Measurements from ENCODE around the gene WNT2.

The WNT2 gene

DNA sequence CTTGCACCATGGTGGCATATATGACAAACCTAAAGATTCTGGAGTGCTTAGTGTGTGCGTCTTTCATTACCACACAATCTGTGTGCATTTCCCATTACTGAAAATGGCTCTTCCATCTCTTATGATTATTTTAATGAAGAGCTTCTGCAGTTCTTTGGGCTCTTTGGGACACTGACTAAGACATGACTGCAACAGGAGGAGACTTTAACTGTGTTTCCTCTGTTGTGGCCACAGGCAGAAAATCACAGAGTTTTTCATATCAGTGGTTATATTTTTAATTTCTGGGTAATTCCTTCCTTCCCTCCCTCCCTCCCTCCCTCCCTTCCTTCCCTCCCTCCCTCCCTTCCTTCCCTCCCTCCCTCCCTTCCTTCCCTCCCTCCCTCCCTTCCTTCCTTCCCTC is 58.1 kb downstream of the WNT2 start:
- H3K27me3 ChIP-seq (ENCODE audit: control insufficient read depth, insufficient read depth, low read length), result no peaks in the 10 kb centered on the region
- H3K4me3 ChIP-seq (ENCODE audit: low read depth, low read length), result no peak overlapping the region
- TF ChIP-seq CTCF (IDR thresholded peaks at IDR 0.05), result no peak
- no peaks in the 10 kb centered on the region for H3K36me3 ChIP-seq (ENCODE audit: control insufficient read depth, insufficient read depth, low read length)
- no peaks in the 10 kb centered on the region for H3K4me1 ChIP-seq
- H3K79me2 ChIP-seq, result no peaks in the 10 kb centered on the region
- no peak overlapping the region for H2AFZ ChIP-seq
- H3K4me2 ChIP-seq (ENCODE audit: low read length), result no peak overlapping the region
- H3K27ac ChIP-seq, result no peak overlapping the region
- H3K9me3 ChIP-seq (ENCODE audit: control insufficient read depth, low read length), result no peaks in the 10 kb centered on the region
- H3K9ac ChIP-seq, result no peak overlapping the region

- Histone ChIP-seq H3K4me3 (ENCODE audit: low read depth, low read length) (no peak overlapping the region), H3K79me2 (no peaks in the 10 kb centered on the region), H3K4me1 (no peaks in the 10 kb centered on the region), H3K27ac (no peak overlapping the region), H3K9me3 (ENCODE audit: control insufficient read depth, low read length) (no peaks in the 10 kb centered on the region), H3K36me3 (ENCODE audit: control insufficient read depth, insufficient read depth, low read length) (no peaks in the 10 kb centered on the region), H3K4me2 (ENCODE audit: low read length) (no peak overlapping the region), H3K27me3 (ENCODE audit: control insufficient read depth, insufficient read depth, low read length) (no peaks in the 10 kb centered on the region), H2AFZ (no peak overlapping the region), H3K9ac (no peak overlapping the region)
- no peak for TF ChIP-seq CTCF (IDR thresholded peaks at IDR 0.05)
Measured at GRCh38 chr7:117262546-117262945, 60.3 kb downstream of the WNT2 start.

DNA sequence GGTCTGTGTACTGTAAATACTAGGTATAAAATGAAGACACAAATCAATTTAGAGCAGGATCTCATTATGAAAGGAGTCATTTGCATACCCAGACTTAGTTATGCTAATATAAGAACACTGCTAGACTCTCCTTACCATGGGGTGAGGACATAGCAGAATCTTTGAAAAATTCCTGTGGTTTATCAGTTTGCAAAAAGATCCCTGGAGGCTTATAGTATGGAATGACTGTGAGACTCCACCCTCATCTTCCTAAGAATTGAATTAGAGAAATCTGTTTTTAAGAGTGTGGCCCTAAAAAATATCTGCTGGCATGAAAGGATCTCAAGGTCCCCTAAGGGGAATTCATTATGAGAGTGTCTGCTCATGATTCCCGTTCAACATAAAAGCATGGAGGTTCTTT is 63.2 kb downstream of the WNT2 start:
- TF ChIP-seq CTCF (IDR thresholded peaks at IDR 0.05), result no peak
- Histone ChIP-seq H3K27me3 (ENCODE audit: control insufficient read depth, insufficient read depth, low read length) (no peaks in the 10 kb centered on the region), H3K4me3 (ENCODE audit: low read depth, low read length) (no peak overlapping the region), H2AFZ (no peak overlapping the region), H3K36me3 (ENCODE audit: control insufficient read depth, insufficient read depth, low read length) (no peaks in the 10 kb centered on the region), H3K4me1 (no peaks in the 10 kb centered on the region), H3K27ac (no peak overlapping the region), H3K79me2 (no peaks in the 10 kb centered on the region), H3K9me3 (ENCODE audit: control insufficient read depth, low read length) (no peaks in the 10 kb centered on the region), H3K4me2 (ENCODE audit: low read length) (no peak overlapping the region), H3K9ac (no peak overlapping the region)

GRCh38 chr7:117251687-117252086 is 71.2 kb downstream of the WNT2 start:
- Histone ChIP-seq H3K9me3 (ENCODE audit: control insufficient read depth, low read length) (no peaks in the 10 kb centered on the region), H3K36me3 (ENCODE audit: control insufficient read depth, insufficient read depth, low read length) (no peaks in the 10 kb centered on the region), H3K79me2 (no peaks in the 10 kb centered on the region), H3K9ac (no peak overlapping the region), H2AFZ (no peak overlapping the region), H3K4me1 (no peaks in the 10 kb centered on the region), H3K4me2 (ENCODE audit: low read length) (no peak overlapping the region), H3K4me3 (ENCODE audit: low read depth, low read length) (no peak overlapping the region), H3K27ac (no peak overlapping the region), H3K27me3 (ENCODE audit: control insufficient read depth, insufficient read depth, low read length) (no peaks in the 10 kb centered on the region)
- TF ChIP-seq CTCF (IDR thresholded peaks at IDR 0.05), result no peak

DNA sequence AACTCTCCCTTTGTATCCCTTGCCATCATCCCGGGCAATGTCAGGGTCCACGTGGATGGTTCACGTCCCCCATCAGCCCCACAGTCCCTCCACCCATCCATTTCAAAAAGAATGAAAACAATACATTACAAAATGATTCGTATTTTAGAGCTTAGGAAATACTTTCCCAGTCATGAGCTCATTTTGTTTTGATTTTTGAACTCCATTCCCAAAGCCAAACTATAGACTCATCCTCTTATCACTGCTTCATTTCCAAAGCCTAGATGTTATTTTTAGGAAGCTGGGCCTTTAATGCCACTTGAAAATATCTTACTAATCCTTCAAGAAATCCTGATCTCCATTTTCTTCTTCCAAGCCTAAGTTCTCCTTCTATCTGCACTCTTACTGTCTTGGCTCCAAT is 72.1 kb downstream of the WNT2 start:
- no peak for TF ChIP-seq CTCF (IDR thresholded peaks at IDR 0.05)
- H3K9ac ChIP-seq, result no peak overlapping the region
- no peaks in the 10 kb centered on the region for H3K4me1 ChIP-seq
- no peak overlapping the region for H3K27ac ChIP-seq
- H3K4me3 ChIP-seq (ENCODE audit: low read depth, low read length), result no peak overlapping the region
- H3K4me2 ChIP-seq (ENCODE audit: low read length), result no peak overlapping the region
- no peaks in the 10 kb centered on the region for H3K27me3 ChIP-seq (ENCODE audit: control insufficient read depth, insufficient read depth, low read length)
- H3K9me3 ChIP-seq (ENCODE audit: control insufficient read depth, low read length), result no peaks in the 10 kb centered on the region
- H2AFZ ChIP-seq, result no peak overlapping the region
- H3K79me2 ChIP-seq, result no peaks in the 10 kb centered on the region
- H3K36me3 ChIP-seq (ENCODE audit: control insufficient read depth, insufficient read depth, low read length), result no peaks in the 10 kb centered on the region
